GM23338 (cell line): ENCODE data around the gene PIK3C3. TPM values are rescaled to one million over a fixed set of nuclear protein-coding genes. Genes with fewer than 3 reads are reported as not detected.

Experiments
- ATAC-seq: fragments of 200-7000 bp; cut with Tn5 transposase; 3 replicates; pipeline ENCODE4 v1.9.1; 2020
- DNase-seq: peaks from one replicate; pipeline ENCODE4 v3.0.0-alpha.2; 2015; ENCODE audit warnings: low spot score
- H2AFZ ChIP-seq: fragments of 200-600 bp; sonication (generic); 2 replicates; pipeline ENCODE4 v1.8.0; 2016; ENCODE audit warnings: antibody characterized with exemption, mild to moderate bottlenecking, moderate library complexity
- H3F3A ChIP-seq: fragments of 200-600 bp; sonication (generic); replicated peaks from 2 replicates; pipeline ENCODE4 v1.8.0; 2017; ENCODE audit warnings: antibody characterized with exemption, mixed run types, low read depth
- H3K27ac ChIP-seq: fragments of 200-600 bp; sonication (generic); 2 replicates; pipeline ENCODE4 v1.6.1; 2016; ENCODE audit warnings: low read depth
- H3K27me3 ChIP-seq: fragments of 200-600 bp; sonication (generic); 2 replicates; pipeline ENCODE4 v1.8.0; 2016; ENCODE audit warnings: mild to moderate bottlenecking, mixed run types, moderate library complexity; ENCODE audit not compliant: insufficient read depth
- H3K36me3 ChIP-seq: fragments of 200-600 bp; sonication (generic); 2 replicates; pipeline ENCODE4 v1.8.0; 2016; ENCODE audit warnings: mild to moderate bottlenecking; ENCODE audit not compliant: insufficient read depth
- H3K4me1 ChIP-seq: fragments of 200-600 bp; sonication (generic); 2 replicates; pipeline ENCODE4 v1.8.0; 2016; ENCODE audit warnings: mild to moderate bottlenecking, moderate library complexity; ENCODE audit not compliant: insufficient read depth
- H3K4me2 ChIP-seq: fragments of 200-600 bp; sonication (generic); 2 replicates; pipeline ENCODE4 v1.7.1; 2017; ENCODE audit warnings: mixed run types
- H3K4me3 ChIP-seq: fragments of 200-600 bp; sonication (generic); 2 replicates; pipeline ENCODE4 v1.6.1; 2016; ENCODE audit warnings: mixed run types
- H3K79me2 ChIP-seq: fragments of 200-600 bp; sonication (generic); replicated peaks from 2 replicates; pipeline ENCODE4 v1.8.0; 2017; ENCODE audit warnings: mild to moderate bottlenecking; ENCODE audit not compliant: insufficient read depth
- H3K9me2 ChIP-seq: fragments of 200-600 bp; sonication (generic); 2 replicates; pipeline ENCODE4 v1.8.0; 2017; ENCODE audit not compliant: insufficient read depth
- H4K20me1 ChIP-seq: fragments of 200-600 bp; sonication (generic); replicated peaks from 2 replicates; pipeline ENCODE4 v1.8.0; 2017; ENCODE audit warnings: mild to moderate bottlenecking; ENCODE audit not compliant: insufficient read depth
- H3K27ac Mint-ChIP-seq: 2 replicates; pipeline ENCODE4 v1.8.0; 2020; ENCODE audit warnings: inconsistent platforms, mild to moderate bottlenecking, moderate library complexity, mixed read lengths
- H3K27me3 Mint-ChIP-seq: 3 replicates; pipeline ENCODE4 v1.8.0; 2022; ENCODE audit warnings: low read depth, mild to moderate bottlenecking, moderate library complexity, mixed read lengths, inconsistent platforms; ENCODE audit not compliant: insufficient read depth, poor library complexity
- H3K36me3 Mint-ChIP-seq: 3 replicates; pipeline ENCODE4 v1.8.0; 2021; ENCODE audit warnings: low read depth, mild to moderate bottlenecking, inconsistent platforms, moderate library complexity, mixed read lengths
- H3K4me1 Mint-ChIP-seq: 3 replicates; pipeline ENCODE4 v1.8.0; 2020; ENCODE audit warnings: mild to moderate bottlenecking, inconsistent platforms, mixed read lengths
- H3K4me3 Mint-ChIP-seq: 3 replicates; pipeline ENCODE4 v1.8.0; 2021; ENCODE audit warnings: moderate library complexity, mild to moderate bottlenecking, inconsistent platforms, mixed read lengths
- H3K9me3 Mint-ChIP-seq: 3 replicates; pipeline ENCODE4 v1.8.0; 2020; ENCODE audit warnings: moderate library complexity, mild to moderate bottlenecking, inconsistent platforms, mixed read lengths
- CREB1 ChIP-seq: fragments of 250-450 bp; sonication (Bioruptor Pico); IDR thresholded peaks from 2 replicates; pipeline ENCODE4 v1.5.0; 2020; ENCODE audit warnings: low read depth, mild to moderate bottlenecking, moderate library complexity
- CTCF ChIP-seq, 2 experiments: fragments of 200-600 bp in 1 of 2; sonication (generic) in 1 of 2; conservative IDR thresholded peaks; 2 replicates each; pipeline versions ENCODE4 v1.5.1 to v1.6.1; 2016 to 2017; ENCODE audit warnings: antibody characterized with exemption in 2 of 2, low read depth in 2 of 2, mild to moderate bottlenecking in 2 of 2, moderate library complexity in 1 of 2
- ETS1 ChIP-seq: IDR thresholded peaks from 2 replicates; pipeline ENCODE4 v1.6.1; 2016; ENCODE audit warnings: antibody characterized with exemption
- EZH2 ChIP-seq: fragments of 200-600 bp; sonication (generic); IDR thresholded peaks from one replicate; pipeline ENCODE4 v1.8.0; 2017; ENCODE audit warnings: antibody characterized with exemption, mild to moderate bottlenecking, low read depth; ENCODE audit not compliant: unreplicated experiment
- JUNB ChIP-seq: IDR thresholded peaks from one replicate; pipeline ENCODE4 v1.6.1; 2016; ENCODE audit warnings: antibody characterized with exemption; ENCODE audit not compliant: unreplicated experiment
- NANOG ChIP-seq: IDR thresholded peaks from 2 replicates; pipeline ENCODE4 v1.6.1; 2016; ENCODE audit warnings: antibody characterized with exemption, borderline replicate concordance
- POLR2AphosphoS5 ChIP-seq: IDR thresholded peaks from 2 replicates; pipeline ENCODE4 v1.6.1; 2016; ENCODE audit warnings: antibody characterized with exemption, low read depth
- ZNF114 ChIP-seq: fragments of 250-450 bp; sonication (Bioruptor Pico); IDR thresholded peaks from 2 replicates; pipeline ENCODE4 v1.5.0; 2020; ENCODE audit warnings: mild to moderate bottlenecking, moderate library complexity
- polyA plus RNA-seq: library from polyadenylated mRNA; unstranded; fragments of >200 nt; fragmentation: Nextera tagmentation; extraction: Ambion mirVana; gene quantifications from 2 replicates; pipeline ENCODE4 v1.2.1, GENCODE V29; 2016
- total RNA-seq: library from RNA; depleted of rRNA; stranded (reverse); fragments of >200 nt; shearing (Covaris generic); gene quantifications from 2 replicates; pipeline ENCODE4 v1.2.3, GENCODE V29; 2014

PIK3C3 gene
- total and polyA plus RNA-seq, 2 experiments from 2014 or later = 25.9 to 35.4 TPM

- Mint-ChIP-seq H3K9me3 (no peaks in the 10 kb centered on the region), H3K4me3 (no peak overlapping the region), H3K27me3 (no peaks in the 10 kb centered on the region), H3K4me1 (peaks cover 10% of the 10 kb centered on the region; the same call in 2 of the 3 replicates), H3K27ac (no peak overlapping the region), H3K36me3 (no peaks in the 10 kb centered on the region)
- no peak overlapping the region for H3K4me2 ChIP-seq
- no peaks in the 10 kb centered on the region for H3F3A ChIP-seq
- H3K79me2 ChIP-seq = no peaks in the 10 kb centered on the region
- ATAC-seq (no peak), DNase-seq (no peak)
- no peaks in the 10 kb centered on the region for H3K27me3 ChIP-seq
- TF ChIP-seq JUNB (no peak), POLR2AphosphoS5 (no peak), CTCF (conservative IDR thresholded peaks at IDR 0.05; ENCODE audit: low read depth in 2 of 2) (no peak), NANOG (no peak), ZNF114 (CRISPR knock-in tag) (no peak), EZH2 (no peak)
- H4K20me1 ChIP-seq = no peaks in the 10 kb centered on the region
- no peak overlapping the region for H2AFZ ChIP-seq
- H3K9me2 ChIP-seq = no peaks in the 10 kb centered on the region
- no peaks in the 10 kb centered on the region for H3K4me1 ChIP-seq
- no peak overlapping the region for H3K27ac ChIP-seq
- H3K4me3 ChIP-seq = no peak overlapping the region
- no peaks in the 10 kb centered on the region for H3K36me3 ChIP-seq
Observed at GRCh38 chr18:41932899-41933298, 22.1 kb upstream of the PIK3C3 start.

GRCh38 chr18:41933778-41934177, 21.3 kb upstream of the PIK3C3 start:
- Histone ChIP-seq H3K9me2 (no peaks in the 10 kb centered on the region), H4K20me1 (no peaks in the 10 kb centered on the region), H3K27ac (no peak overlapping the region), H3K27me3 (no peaks in the 10 kb centered on the region), H2AFZ (peak overlapping the region; percentile 93), H3K79me2 (no peaks in the 10 kb centered on the region), H3K4me2 (no peak overlapping the region), H3F3A (no peaks in the 10 kb centered on the region), H3K4me3 (no peak overlapping the region), H3K4me1 (no peaks in the 10 kb centered on the region), H3K36me3 (no peaks in the 10 kb centered on the region)
- no peaks in the 10 kb centered on the region for H3K9me3 Mint-ChIP-seq
- DNase-seq (peak; percentile 46), ATAC-seq (peak; percentile 99)
- H3K4me1 Mint-ChIP-seq = peaks cover 10% of the 10 kb centered on the region; the same call in 2 of the 3 replicates
- H3K4me3 Mint-ChIP-seq = no peak overlapping the region
- no peaks in the 10 kb centered on the region for H3K36me3 Mint-ChIP-seq
- TF ChIP-seq JUNB (no peak), ETS1 (no peak), NANOG (no peak), CREB1 (CRISPR knock-in tag) (no peak), CTCF (conservative IDR thresholded peaks at IDR 0.05; ENCODE audit: low read depth in 2 of 2) (peak in 1 of 2 experiments; percentile 10; a peak in 1 of 4 replicates)
- no peaks in the 10 kb centered on the region for H3K27me3 Mint-ChIP-seq
- H3K27ac Mint-ChIP-seq = no peak overlapping the region
